ENCODE results near the gene MYADM.
"Not testable (repeated sequence)": the region's sequence is repeated elsewhere in the genome, so short reads cannot be mapped to it uniquely, and the experiment has no call there.

MYADM gene, protein sequence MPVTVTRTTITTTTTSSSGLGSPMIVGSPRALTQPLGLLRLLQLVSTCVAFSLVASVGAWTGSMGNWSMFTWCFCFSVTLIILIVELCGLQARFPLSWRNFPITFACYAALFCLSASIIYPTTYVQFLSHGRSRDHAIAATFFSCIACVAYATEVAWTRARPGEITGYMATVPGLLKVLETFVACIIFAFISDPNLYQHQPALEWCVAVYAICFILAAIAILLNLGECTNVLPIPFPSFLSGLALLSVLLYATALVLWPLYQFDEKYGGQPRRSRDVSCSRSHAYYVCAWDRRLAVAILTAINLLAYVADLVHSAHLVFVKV
- total RNA-seq, result 8.4 to 386 (median 28.4) reads per million in 9 experiments

DNA sequence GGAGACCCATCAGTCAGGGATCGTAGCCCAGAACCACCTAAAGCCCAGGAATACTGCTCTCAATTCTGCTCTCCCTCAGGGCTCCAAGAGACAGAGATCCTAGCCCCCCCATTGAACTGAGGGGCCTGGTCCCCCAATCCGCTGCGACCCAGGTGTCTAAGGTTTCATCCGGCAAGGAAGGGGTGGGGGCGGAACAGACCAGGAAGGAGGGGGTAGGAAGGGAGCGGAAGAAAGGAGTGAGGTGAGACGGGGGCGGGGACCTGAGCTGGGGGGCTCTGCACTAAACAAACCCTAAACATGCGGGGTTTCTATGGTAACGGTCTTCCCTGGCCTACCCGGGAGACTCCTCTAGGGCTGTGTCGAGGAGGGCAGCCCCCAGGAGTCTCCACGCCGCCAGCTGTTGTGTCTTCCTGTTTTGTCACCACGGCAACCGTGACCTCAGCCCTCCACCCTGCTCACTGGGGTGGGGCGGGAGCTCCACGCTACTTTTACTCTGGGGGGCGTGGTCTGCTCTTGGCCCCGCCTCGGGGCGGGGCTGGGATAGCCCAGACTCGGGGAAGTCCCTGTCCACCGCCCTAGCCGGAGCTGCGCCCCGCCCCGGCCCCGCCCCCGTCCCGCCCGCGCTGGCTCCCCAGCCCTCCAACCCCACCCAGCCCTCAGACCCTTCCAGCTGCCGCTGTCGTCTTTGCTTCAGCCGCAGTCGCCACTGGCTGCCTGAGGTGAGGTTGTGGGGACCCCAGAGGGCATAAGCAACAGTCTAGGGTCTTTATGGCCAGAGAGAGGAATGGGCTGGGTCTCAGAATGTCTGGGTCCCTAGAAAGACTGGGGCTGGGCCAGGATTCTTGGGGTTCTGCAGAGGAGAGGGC is at the start of gene MYADM:
TSS of gene MYADM (plus strand) at position 659 of the 866 bp plus-strand sequence. CDS start 5,647 bp downstream, outside the sequence.
- peak; percentile 100 for DNase-seq
- H3K27me3 Mint-ChIP-seq, result no peaks in the 10 kb centered on the region
- H3K4me1 Mint-ChIP-seq (ENCODE audit: low read depth in 2 of 2), result peaks cover 32 to 40% of the 10 kb centered on the region in 2 donors
- ATAC-seq (replicated peaks), result peak; percentile 65
- H3K36me3 Mint-ChIP-seq (ENCODE audit: insufficient read depth), result peaks cover 74% of the 10 kb centered on the region
- H3K9me3 Mint-ChIP-seq, result no peaks in the 10 kb centered on the region
- peak within 1 kb of the TSS; percentile 96 to 99 for H3K4me3 Mint-ChIP-seq
- peak within 1 kb of the TSS; percentile 100 for H3K27ac Mint-ChIP-seq

DNA sequence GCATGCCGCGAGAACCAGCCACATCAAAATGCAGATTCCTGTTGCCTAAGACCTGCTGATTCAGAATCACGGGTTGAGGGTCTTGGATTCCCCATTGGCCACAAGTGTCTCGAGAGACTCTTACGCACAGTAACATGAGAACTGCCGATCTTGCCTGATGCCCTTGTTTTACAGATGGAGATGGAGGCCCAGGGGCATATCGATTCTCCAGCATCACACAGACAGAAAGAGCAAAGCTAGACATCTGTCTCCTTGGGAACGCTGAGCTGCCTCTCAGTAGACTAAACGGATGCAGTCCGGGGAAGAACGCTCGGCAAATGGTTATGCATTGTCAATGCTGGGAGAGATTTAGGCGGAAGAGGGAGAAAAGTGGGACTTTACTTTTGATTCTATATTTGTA is 48.9 kb upstream of the MYADM start:
- H3K4me1 Mint-ChIP-seq (ENCODE audit: low read depth in 2 of 2), result no peaks in the 10 kb centered on the region
- no peak overlapping the region for H3K4me3 Mint-ChIP-seq
- H3K9me3 Mint-ChIP-seq, result no peaks in the 10 kb centered on the region
- no peak for DNase-seq
- H3K27me3 Mint-ChIP-seq, result peaks cover 3 to 15% of the 10 kb centered on the region in 2 donors
- ATAC-seq (replicated peaks), result no peak
- peaks cover under 1% of the 10 kb centered on the region for H3K36me3 Mint-ChIP-seq (ENCODE audit: insufficient read depth)
- no peak overlapping the region for H3K27ac Mint-ChIP-seq

DNA sequence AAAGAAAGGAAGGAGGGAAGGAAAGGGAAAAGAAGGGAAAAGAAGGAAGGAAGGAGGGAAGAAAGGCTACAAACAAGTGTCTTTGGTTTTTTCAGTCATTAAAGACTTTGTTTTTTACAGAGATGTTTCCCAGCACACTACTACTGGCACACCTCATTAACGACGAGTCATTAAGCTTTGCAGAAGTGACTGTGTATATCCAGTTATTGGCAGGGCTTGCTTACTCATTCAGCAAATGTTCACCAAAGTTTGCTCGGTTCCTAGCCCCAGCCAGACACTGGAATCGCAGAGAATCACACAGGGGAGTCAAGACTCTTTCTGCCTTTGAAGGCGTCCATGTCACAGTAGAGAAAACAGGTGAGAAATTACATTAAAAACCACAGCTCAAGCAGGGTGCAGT is 47.8 kb upstream of the MYADM start:
- H3K4me1 Mint-ChIP-seq (ENCODE audit: low read depth in 2 of 2), result no peaks in the 10 kb centered on the region
- H3K27me3 Mint-ChIP-seq, result peaks cover 14 to 27% of the 10 kb centered on the region in 2 donors
- no peak overlapping the region for H3K4me3 Mint-ChIP-seq
- no peaks in the 10 kb centered on the region for H3K9me3 Mint-ChIP-seq
- no peak for ATAC-seq (replicated peaks)
- no peak overlapping the region for H3K27ac Mint-ChIP-seq
- H3K36me3 Mint-ChIP-seq (ENCODE audit: insufficient read depth), result peaks cover 3% of the 10 kb centered on the region
- no peak for DNase-seq

DNA sequence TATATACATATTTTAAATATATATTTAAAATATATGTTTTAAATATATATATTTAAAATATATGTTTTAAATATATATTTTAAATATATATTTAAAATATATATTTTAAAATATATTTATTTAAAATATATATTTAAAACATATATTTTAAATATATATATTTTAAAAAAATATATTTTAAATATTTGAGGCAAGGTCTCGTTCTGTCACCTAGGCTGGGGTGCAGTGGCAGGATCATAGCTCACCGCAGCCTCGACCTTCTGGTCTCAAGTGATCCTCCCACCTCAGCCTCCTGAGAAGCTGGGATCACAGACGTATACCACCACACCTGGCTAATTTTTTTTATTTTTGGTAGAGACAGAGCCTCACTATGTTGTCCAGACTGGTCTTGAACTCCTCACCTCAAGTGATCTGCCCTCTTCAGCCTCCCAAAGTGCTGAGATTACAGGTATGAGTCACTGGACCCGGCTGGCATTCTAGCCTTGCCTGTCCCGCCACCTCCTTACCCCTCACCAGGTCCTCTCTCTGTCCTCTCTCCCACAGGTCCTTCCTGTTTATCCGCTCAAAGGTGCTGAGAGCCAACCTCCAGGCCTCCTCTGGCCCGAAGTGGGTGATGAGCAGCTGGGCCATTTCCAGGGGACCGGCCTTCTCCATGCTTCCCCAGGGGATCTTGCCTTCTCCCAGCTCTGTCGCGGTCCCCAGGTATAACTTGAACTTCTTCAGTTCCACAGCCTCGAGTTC is 44.1 kb upstream of the MYADM start:
- H3K27me3 Mint-ChIP-seq, result peaks cover 24 to 45% of the 10 kb centered on the region in 2 donors
- H3K27ac Mint-ChIP-seq, result no peak overlapping the region
- ATAC-seq (replicated peaks), result no peak
- H3K4me3 Mint-ChIP-seq, result no peak overlapping the region
- H3K4me1 Mint-ChIP-seq (ENCODE audit: low read depth in 2 of 2), result no peaks in the 10 kb centered on the region
- H3K9me3 Mint-ChIP-seq, result no peaks in the 10 kb centered on the region
- peaks cover 3% of the 10 kb centered on the region for H3K36me3 Mint-ChIP-seq (ENCODE audit: insufficient read depth)
- no peak for DNase-seq

DNA sequence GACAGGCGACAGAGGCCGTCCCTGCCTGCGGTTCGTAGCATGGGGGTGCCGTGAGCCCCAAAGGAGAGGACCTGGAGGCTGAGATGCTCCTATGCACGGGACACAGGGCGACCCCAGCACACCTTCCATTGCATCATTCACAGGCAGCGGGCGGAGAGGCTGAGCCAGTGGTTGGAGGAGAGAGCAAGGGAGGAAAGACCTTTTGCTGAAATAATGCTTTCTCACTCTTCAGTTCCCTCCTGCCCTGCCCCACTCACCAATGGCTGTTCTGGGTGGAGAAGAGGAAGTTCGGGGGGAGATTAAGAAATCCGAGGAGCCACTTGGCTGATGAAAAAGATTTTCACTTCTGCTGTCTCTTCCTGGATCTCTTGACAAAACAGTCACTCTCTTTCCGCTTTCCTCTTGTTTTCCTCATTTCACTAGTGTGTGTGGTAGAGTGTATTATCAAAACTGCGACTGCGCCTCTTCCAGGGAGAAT is 43.5 kb upstream of the MYADM start, which contains the start of gene NLRP12:
TSS of gene NLRP12 (minus strand) at position 181 of the 478 bp plus-strand sequence. CDS start at position 41, 140 bp downstream.
- Mint-ChIP-seq H3K4me1 (ENCODE audit: low read depth in 2 of 2) (no peaks in the 10 kb centered on the region), H3K36me3 (ENCODE audit: insufficient read depth) (peaks cover 3% of the 10 kb centered on the region), H3K4me3 (no peak within 1 kb of the TSS), H3K27ac (no peak within 1 kb of the TSS), H3K9me3 (no peaks in the 10 kb centered on the region), H3K27me3 (peaks cover 29 to 48% of the 10 kb centered on the region in 2 donors)
- DNase-seq (no peak), ATAC-seq (replicated peaks) (no peak)

DNA sequence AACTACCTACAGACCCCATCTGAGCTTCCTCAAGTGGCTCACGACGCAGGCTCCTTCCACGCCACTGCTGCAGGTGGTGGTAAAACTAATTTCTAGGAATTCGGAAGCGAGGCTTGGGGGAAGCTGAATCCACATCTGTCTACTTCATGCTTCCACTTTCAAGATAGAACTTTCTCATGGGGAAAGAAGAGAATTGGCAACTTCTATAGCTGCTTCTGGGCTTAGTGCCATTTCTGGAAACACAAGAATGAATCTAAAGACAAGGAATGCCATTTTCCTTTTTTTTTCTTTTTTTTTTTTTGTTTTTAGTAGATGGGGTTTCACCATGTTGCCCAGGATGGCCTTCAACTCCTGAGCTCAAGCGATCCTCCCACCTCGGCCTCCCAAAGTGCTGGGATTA is 40.8 kb upstream of the MYADM start:
- Mint-ChIP-seq H3K4me3 (no peak overlapping the region), H3K9me3 (no peaks in the 10 kb centered on the region), H3K4me1 (ENCODE audit: low read depth in 2 of 2) (no peaks in the 10 kb centered on the region), H3K36me3 (ENCODE audit: insufficient read depth) (peaks cover 3% of the 10 kb centered on the region), H3K27ac (no peak overlapping the region), H3K27me3 (peaks cover 46 to 65% of the 10 kb centered on the region in 2 donors)
- no peak for DNase-seq
- ATAC-seq (replicated peaks), result no peak

DNA sequence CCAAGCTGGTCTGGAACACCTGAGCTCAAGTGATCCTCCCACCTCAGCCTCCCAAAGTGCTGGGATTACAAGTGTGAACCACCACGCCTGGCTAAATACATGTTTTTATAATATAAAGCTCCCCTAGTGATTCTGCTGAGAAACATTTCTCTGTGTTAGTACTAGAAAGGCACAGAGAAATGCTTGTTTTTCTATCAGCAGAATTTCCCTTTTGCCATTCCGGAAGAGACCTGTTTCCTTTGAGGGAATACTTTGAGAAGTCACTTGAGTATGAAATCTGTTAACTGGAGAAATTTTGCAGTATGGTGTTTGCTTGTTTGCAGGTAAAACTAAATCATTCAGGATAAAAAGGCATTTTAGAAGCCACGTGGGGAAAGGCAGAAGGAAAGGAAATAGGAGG is 39.2 kb upstream of the MYADM start:
- peaks cover 62 to 77% of the 10 kb centered on the region in 2 donors for H3K27me3 Mint-ChIP-seq
- H3K9me3 Mint-ChIP-seq, result no peaks in the 10 kb centered on the region

DNA sequence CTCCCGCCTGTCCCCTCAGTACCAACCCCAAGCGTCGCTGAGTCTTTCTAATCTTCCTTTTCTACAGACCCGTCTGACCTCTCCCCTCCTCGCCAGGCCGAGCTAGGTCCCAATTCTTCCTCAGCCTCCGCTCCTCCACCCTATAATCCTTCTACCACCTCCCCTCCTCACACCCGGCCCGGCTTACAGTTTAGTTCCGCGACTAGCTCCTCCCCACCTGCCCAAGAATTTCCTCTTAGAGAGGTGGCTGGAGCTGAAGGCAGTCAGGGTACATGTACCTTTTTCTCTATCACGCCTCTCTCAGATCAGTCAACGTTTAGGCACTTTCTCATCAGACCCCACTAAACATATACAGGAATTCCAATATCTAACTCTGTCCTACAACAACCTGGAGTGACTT is 34.8 kb upstream of the MYADM start:
- H3K27me3 Mint-ChIP-seq, result peaks cover 49 to 70% of the 10 kb centered on the region in 2 donors
- not testable (repeated sequence) for ATAC-seq (replicated peaks); H3K4me1 Mint-ChIP-seq (ENCODE audit: low read depth in 2 of 2)

More for the DNA sequence above, 39.2 kb upstream of the MYADM start:
- no peak overlapping the region for H3K27ac Mint-ChIP-seq
- ATAC-seq (replicated peaks), result no peak
- H3K36me3 Mint-ChIP-seq (ENCODE audit: insufficient read depth), result peaks cover 3% of the 10 kb centered on the region
- H3K4me1 Mint-ChIP-seq (ENCODE audit: low read depth in 2 of 2), result no peaks in the 10 kb centered on the region
- H3K4me3 Mint-ChIP-seq, result no peak overlapping the region
- DNase-seq, result no peak

DNA sequence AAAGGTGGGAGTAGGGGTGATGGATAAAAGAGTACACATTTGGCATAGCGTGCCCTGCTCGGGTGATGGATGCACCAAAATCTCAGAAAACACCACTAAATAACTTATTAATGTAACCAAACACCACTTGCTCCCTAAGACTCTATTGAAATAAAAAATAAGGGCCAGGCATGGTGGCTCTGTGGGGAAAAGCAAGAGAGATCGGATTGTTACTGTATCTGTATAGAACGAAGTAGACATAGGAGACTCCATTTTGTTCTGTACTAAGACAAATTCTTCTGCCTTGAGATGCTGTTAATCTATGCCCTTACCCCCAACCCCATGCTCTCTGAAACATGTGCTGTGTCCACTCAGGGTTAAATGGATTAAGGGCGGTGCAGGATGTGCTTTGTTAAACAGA is 29.2 kb upstream of the MYADM start:
- not testable (repeated sequence) for DNase-seq; H3K36me3 Mint-ChIP-seq (ENCODE audit: insufficient read depth)

More for the DNA sequence above, 34.8 kb upstream of the MYADM start:
- H3K27ac Mint-ChIP-seq; DNase-seq; H3K36me3 Mint-ChIP-seq (ENCODE audit: insufficient read depth); H3K4me3 Mint-ChIP-seq; H3K9me3 Mint-ChIP-seq: not testable (repeated sequence)

DNA sequence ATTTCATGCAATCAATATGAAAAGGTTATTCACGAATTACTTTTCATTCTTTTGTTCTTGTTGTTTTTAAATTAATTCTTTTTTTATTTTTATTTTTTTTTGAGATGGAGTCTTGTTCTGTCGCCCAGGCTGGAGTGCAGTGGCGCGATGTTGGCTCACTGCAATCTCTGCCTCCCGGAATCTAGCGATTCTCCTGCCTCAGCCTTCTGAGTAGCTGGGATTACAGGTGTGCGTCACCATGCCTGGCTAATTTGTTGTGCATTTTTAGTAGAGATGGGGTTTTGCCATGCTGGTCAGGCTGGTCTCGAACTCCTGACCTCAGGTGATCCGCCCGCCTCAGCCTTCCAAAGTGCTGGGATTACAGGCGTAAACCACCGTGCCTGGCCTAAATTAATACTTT is 27.4 kb upstream of the MYADM start:
- not testable (repeated sequence) for H3K36me3 Mint-ChIP-seq (ENCODE audit: insufficient read depth); H3K4me3 Mint-ChIP-seq; H3K27ac Mint-ChIP-seq; DNase-seq; ATAC-seq (replicated peaks); H3K9me3 Mint-ChIP-seq; H3K4me1 Mint-ChIP-seq (ENCODE audit: low read depth in 2 of 2)
- peaks cover 0 to 20% of the 10 kb centered on the region in 2 donors for H3K27me3 Mint-ChIP-seq

More for the DNA sequence above, 29.2 kb upstream of the MYADM start:
- H3K4me3 Mint-ChIP-seq; ATAC-seq (replicated peaks); H3K4me1 Mint-ChIP-seq (ENCODE audit: low read depth in 2 of 2); H3K9me3 Mint-ChIP-seq; H3K27ac Mint-ChIP-seq: not testable (repeated sequence)
- peaks cover 10 to 37% of the 10 kb centered on the region in 2 donors for H3K27me3 Mint-ChIP-seq

DNA sequence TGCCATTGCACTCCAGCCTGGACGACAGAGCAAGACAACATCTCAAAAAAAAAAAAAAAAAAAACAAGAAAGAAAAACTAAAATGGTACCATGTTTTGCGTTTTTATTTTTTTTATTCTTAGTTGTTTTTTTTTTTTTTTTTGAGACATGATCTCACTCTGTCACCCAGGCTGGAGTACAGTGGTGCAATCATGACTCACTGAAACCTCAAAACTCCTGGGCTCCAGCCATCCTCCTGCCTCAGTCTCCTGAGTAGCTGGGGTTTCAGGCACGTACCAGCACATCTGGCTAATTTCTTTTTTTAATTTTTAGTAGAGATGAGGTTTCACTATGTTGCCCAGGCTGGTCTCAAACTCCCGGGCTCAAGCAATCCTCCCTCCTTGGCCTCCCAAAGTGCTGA is 26.8 kb upstream of the MYADM start:
- not testable (repeated sequence) for H3K4me3 Mint-ChIP-seq; ATAC-seq (replicated peaks); H3K4me1 Mint-ChIP-seq (ENCODE audit: low read depth in 2 of 2); H3K9me3 Mint-ChIP-seq; H3K27ac Mint-ChIP-seq; H3K36me3 Mint-ChIP-seq (ENCODE audit: insufficient read depth); DNase-seq
- peaks cover 0 to 25% of the 10 kb centered on the region in 2 donors for H3K27me3 Mint-ChIP-seq

DNA sequence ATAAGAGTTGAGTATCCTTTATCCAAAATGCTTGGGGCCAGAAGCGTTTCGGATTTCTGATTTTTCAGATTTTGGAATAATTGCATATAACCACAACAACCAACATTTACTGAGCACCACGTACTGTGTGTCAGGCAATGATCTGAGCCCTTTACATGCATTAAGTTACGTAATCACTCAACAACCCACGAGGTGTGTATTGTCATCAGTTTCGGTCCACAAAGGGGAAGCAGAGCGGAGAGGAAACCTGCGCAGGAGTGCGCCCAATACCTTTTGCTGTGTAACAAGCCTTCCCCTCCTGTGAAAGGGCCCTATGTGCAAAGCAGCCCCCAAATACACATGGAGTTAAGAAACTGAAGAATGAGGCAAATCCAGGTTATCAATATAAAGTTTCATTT is 22.8 kb upstream of the MYADM start:
- no peak overlapping the region for H3K27ac Mint-ChIP-seq
- H3K4me1 Mint-ChIP-seq (ENCODE audit: low read depth in 2 of 2), result peaks cover 0 to 4% of the 10 kb centered on the region in 2 donors
- no peak for ATAC-seq (replicated peaks)
- peaks cover 18 to 36% of the 10 kb centered on the region in 2 donors for H3K27me3 Mint-ChIP-seq
- no peaks in the 10 kb centered on the region for H3K36me3 Mint-ChIP-seq (ENCODE audit: insufficient read depth)
- no peak for DNase-seq
- H3K4me3 Mint-ChIP-seq, result no peak overlapping the region
- no peaks in the 10 kb centered on the region for H3K9me3 Mint-ChIP-seq

DNA sequence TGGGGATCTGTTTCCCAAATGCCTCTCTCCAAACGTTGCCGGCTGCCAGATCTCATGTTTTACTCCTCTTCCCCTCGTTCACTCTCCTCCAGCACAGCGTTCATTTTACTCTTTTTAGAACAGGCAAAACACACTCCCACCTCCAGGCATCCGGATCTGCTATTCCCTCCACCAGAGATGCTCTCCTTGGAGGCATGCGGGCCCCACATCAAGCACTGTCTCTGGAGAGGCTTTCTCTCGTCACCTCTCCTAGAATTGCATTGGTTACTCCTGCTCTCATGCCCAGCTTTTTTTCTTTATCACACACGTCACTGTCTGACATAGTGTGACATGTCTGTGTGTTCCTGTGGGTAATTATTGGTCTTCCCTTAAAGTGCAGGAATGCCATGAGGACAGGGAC is 20.1 kb upstream of the MYADM start:
- Mint-ChIP-seq H3K27me3 (peaks cover 30 to 44% of the 10 kb centered on the region in 2 donors), H3K27ac (no peak overlapping the region), H3K36me3 (ENCODE audit: insufficient read depth) (peaks cover 3% of the 10 kb centered on the region), H3K4me1 (ENCODE audit: low read depth in 2 of 2) (peaks cover 2 to 3% of the 10 kb centered on the region in 2 donors), H3K9me3 (no peaks in the 10 kb centered on the region), H3K4me3 (no peak overlapping the region)
- no peak for ATAC-seq (replicated peaks)
- DNase-seq, result no peak
